ENCODE results near the gene SKP2.
"Not testable (repeated sequence)": the region's sequence is repeated elsewhere in the genome, so short reads cannot be mapped to it uniquely, and the experiment has no call there.

Gene SKP2

GRCh38 chr5:36128795-36129194 lies 23.1 kb upstream of the SKP2 start:
- Histone ChIP-seq H3K36me3 (replicated peaks) (no peaks in the 10 kb centered on the region), H3K27me3 (replicated peaks) (no peaks in the 10 kb centered on the region), H3K27ac (no peak overlapping the region), H3K4me3 (ENCODE audit: low read depth, low read length) (no peak overlapping the region)
- no peak for DNase-seq
- no peak for TF ChIP-seq CTCF (IDR thresholded peaks at IDR 0.05; ENCODE audit: low read depth, low read length, missing control alignments)
- in situ Hi-C loops (cut with HindIII; ENCODE audit: low pct_ligation_motif_present, low sequenced_read_pairs) = no loop called here

DNA sequence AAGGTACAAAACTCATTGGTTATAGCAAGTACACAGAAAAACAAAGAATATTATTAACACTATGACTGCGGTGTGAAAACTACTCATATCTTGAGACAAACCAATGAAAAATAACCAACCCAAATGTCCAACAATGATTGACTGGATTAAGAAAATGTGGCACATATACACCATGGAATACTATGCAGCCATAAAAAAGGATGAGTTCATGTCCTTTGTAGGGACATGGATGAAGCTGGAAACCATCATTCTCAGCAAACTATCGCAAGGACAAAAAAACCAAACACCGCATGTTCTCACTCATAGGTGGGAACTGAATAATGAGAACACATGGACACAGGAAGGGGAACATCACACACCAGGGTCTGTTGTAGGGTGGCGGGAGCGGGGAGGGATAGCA lies 22.2 kb upstream of the SKP2 start:
- in situ Hi-C loops (cut with HindIII; ENCODE audit: low pct_ligation_motif_present, low sequenced_read_pairs); H3K27me3 ChIP-seq (replicated peaks); DNase-seq: not testable (repeated sequence)

GRCh38 chr5:36133009-36133408 lies 18.9 kb upstream of the SKP2 start:
- not testable (repeated sequence) for DNase-seq, H3K27ac ChIP-seq

More for the DNA sequence above, 22.2 kb upstream of the SKP2 start:
- not testable (repeated sequence) for H3K4me3 ChIP-seq (ENCODE audit: low read depth, low read length); H3K27ac ChIP-seq; H3K36me3 ChIP-seq (replicated peaks)

DNA sequence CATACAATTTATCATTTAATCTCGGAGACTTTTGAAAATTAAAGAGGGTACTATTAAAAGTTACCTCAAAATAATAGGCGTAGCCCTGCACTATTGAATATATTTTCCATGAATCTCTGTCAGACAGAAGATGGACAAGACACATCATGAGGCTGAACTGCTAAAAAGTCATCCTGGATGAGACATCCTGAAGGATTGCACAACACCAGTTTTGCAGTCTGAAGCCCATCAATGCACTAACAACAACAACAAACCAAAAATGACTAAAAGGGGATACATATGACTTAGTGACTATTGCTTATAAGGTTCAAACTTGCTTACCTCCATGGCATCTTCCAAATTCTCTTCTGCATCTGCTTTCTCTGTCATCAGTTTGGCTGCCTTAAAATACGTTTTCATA lies 15.9 kb upstream of the SKP2 start:
- DNase-seq = no peak
- H3K4me3 ChIP-seq (ENCODE audit: low read depth, low read length) = no peak overlapping the region
- H3K27ac ChIP-seq = no peak overlapping the region
- in situ Hi-C loops (cut with HindIII; ENCODE audit: low pct_ligation_motif_present, low sequenced_read_pairs) = no loop called here
- no peak for TF ChIP-seq CTCF (IDR thresholded peaks at IDR 0.05; ENCODE audit: low read depth, low read length, missing control alignments)
- no peaks in the 10 kb centered on the region for H3K27me3 ChIP-seq (replicated peaks)
- no peaks in the 10 kb centered on the region for H3K36me3 ChIP-seq (replicated peaks)

More at GRCh38 chr5:36133009-36133408, 18.9 kb upstream of the SKP2 start:
- H3K36me3 ChIP-seq (replicated peaks); in situ Hi-C loops (cut with HindIII; ENCODE audit: low pct_ligation_motif_present, low sequenced_read_pairs); H3K4me3 ChIP-seq (ENCODE audit: low read depth, low read length); H3K27me3 ChIP-seq (replicated peaks): not testable (repeated sequence)

- TF ChIP-seq CTCF (IDR thresholded peaks at IDR 0.05; ENCODE audit: low read depth, low read length, missing control alignments) = no peak
- no peak overlapping the region for H3K27ac ChIP-seq
- in situ Hi-C loops (cut with HindIII; ENCODE audit: low pct_ligation_motif_present, low sequenced_read_pairs) = no loop called here
Measured at GRCh38 chr5:36136581-36136980, 15.3 kb upstream of the SKP2 start.

GRCh38 chr5:36138900-36139683 lies 12.8 kb upstream of the SKP2 start:
- DNase-seq = no peak
- Histone ChIP-seq H3K4me3 (ENCODE audit: low read depth, low read length) (no peak overlapping the region), H3K27ac (no peak overlapping the region), H3K27me3 (replicated peaks) (no peaks in the 10 kb centered on the region), H3K36me3 (replicated peaks) (no peaks in the 10 kb centered on the region)
- in situ Hi-C loops (cut with HindIII; ENCODE audit: low pct_ligation_motif_present, low sequenced_read_pairs) = no loop called here
- no peak for TF ChIP-seq CTCF (IDR thresholded peaks at IDR 0.05; ENCODE audit: low read depth, low read length, missing control alignments)

More at GRCh38 chr5:36136581-36136980, 15.3 kb upstream of the SKP2 start:
- Histone ChIP-seq H3K36me3 (replicated peaks) (no peaks in the 10 kb centered on the region), H3K4me3 (ENCODE audit: low read depth, low read length) (no peak overlapping the region), H3K27me3 (replicated peaks) (no peaks in the 10 kb centered on the region)
- DNase-seq = no peak

- DNase-seq = no peak
- no peak for TF ChIP-seq CTCF (IDR thresholded peaks at IDR 0.05; ENCODE audit: low read depth, low read length, missing control alignments)
- no peak overlapping the region for H3K4me3 ChIP-seq (ENCODE audit: low read depth, low read length)
- no peak overlapping the region for H3K27ac ChIP-seq
- no peaks in the 10 kb centered on the region for H3K36me3 ChIP-seq (replicated peaks)
- no peaks in the 10 kb centered on the region for H3K27me3 ChIP-seq (replicated peaks)
- in situ Hi-C loops (cut with HindIII; ENCODE audit: low pct_ligation_motif_present, low sequenced_read_pairs) = no loop called here
Measured at GRCh38 chr5:36145311-36145710, 6.6 kb upstream of the SKP2 start.
